Measurements from ENCODE around the gene CEP89.
"Not testable (repeated sequence)": the region's sequence is repeated elsewhere in the genome, so short reads cannot be mapped to it uniquely, and the experiment has no call there.

The CEP89 gene

GRCh38 chr19:32945260-32945659 is 26.5 kb downstream of the CEP89 start:
- no peak for DNase-seq

GRCh38 chr19:32941273-32941672 is 30.5 kb downstream of the CEP89 start:
- not testable (repeated sequence) for DNase-seq

GRCh38 chr19:32936065-32936464 is 35.7 kb downstream of the CEP89 start:
- no peak for DNase-seq

- DNase-seq, result no peak
Measured at GRCh38 chr19:32935629-32936028, 36.1 kb downstream of the CEP89 start.

GRCh38 chr19:32933571-32933970 is 38.2 kb downstream of the CEP89 start:
- DNase-seq, result no peak

- DNase-seq, result no peak
Measured at GRCh38 chr19:32930567-32930966, 41.2 kb downstream of the CEP89 start.

- no peak for DNase-seq
Measured at GRCh38 chr19:32928806-32929205, 43.0 kb downstream of the CEP89 start.

GRCh38 chr19:32924200-32924599 is 47.6 kb downstream of the CEP89 start:
- DNase-seq, result no peak

- DNase-seq, result no peak
Measured at GRCh38 chr19:32921624-32922023, 50.1 kb downstream of the CEP89 start.

- no peak for DNase-seq
Measured at GRCh38 chr19:32919365-32919764, 52.4 kb downstream of the CEP89 start.

- DNase-seq, result no peak
Measured at GRCh38 chr19:32917616-32917996, 54.2 kb downstream of the CEP89 start.

GRCh38 chr19:32916969-32917615 is 54.7 kb downstream of the CEP89 start:
- DNase-seq, result no peak

- DNase-seq, result no peak
Measured at GRCh38 chr19:32914879-32915660, 56.7 kb downstream of the CEP89 start.

GRCh38 chr19:32911467-32911866 is 60.3 kb downstream of the CEP89 start:
- no peak for DNase-seq

- DNase-seq, result no peak
Measured at GRCh38 chr19:32910874-32911273, 60.9 kb downstream of the CEP89 start.

GRCh38 chr19:32910094-32910493 is 61.7 kb downstream of the CEP89 start:
- no peak for DNase-seq

- DNase-seq, result no peak
Measured at GRCh38 chr19:32909257-32909656, 62.5 kb downstream of the CEP89 start.

GRCh38 chr19:32908641-32909190 is 63.0 kb downstream of the CEP89 start:
- DNase-seq, result no peak

- DNase-seq, result no peak
Measured at GRCh38 chr19:32902448-32902847, 69.3 kb downstream of the CEP89 start.

- DNase-seq, result no peak
Measured at GRCh38 chr19:32901504-32902161, 70.1 kb downstream of the CEP89 start.

GRCh38 chr19:32896516-32897214 is 75.1 kb downstream of the CEP89 start:
- peak; percentile 32 for DNase-seq

- DNase-seq, result no peak
Measured at GRCh38 chr19:32895384-32895783, 76.4 kb downstream of the CEP89 start.

GRCh38 chr19:32891609-32892008 is 80.1 kb downstream of the CEP89 start:
- no peak for DNase-seq

Measured in fibroblast of skin of scalp (primary cell).